GM21367 (cell line): Measurements from ENCODE around the gene BIRC2.
A peak's percentile ranks its signal among the peaks of the same experiment; 100 is the strongest.
"Not testable (repeated sequence)": the region's sequence is repeated elsewhere in the genome, so short reads cannot be mapped to it uniquely, and the experiment has no call there.

Source experiments
- ATAC-seq: cut with Tn5 transposase; IDR thresholded peaks from one replicate; pipeline ENCODE4 v1.9.1; 2021; ENCODE audit not compliant: unreplicated experiment

BIRC2 gene

DNA sequence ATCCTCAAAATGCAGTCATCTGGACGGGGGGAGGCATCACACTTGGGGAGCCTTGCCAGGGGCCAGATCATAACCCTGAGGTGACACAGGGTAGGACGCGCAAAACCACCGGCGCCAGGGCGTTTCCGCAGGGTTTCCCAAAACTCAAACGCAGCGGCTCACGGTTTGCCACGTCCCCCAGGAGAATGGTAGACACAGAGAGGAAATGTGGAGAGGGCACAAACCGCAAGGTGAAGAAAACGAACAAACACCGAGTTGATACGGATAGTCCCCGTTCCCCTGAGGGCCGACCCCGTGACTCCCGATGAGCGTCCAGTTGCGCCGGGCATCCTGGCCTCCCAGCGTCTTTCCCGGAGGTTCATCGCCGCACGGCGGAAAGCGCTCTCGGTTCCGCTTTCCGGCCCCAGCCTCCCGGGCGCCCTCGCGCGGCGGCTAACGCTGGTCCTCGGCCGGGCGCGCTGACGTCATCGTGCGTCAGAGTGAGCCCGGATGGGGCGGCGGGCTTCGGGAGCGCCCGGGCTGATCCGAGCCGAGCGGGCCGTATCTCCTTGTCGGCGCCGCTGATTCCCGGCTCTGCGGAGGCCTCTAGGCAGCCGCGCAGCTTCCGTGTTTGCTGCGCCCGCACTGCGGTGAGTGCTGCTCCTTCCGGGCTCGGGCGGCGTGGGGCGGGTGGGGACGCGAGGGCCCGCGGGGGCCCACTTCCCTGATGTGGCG lies at the start of gene BIRC2:
TSS of gene BIRC2 (plus strand) at position 467 of the 714 bp plus-strand sequence. CDS start 2,641 bp downstream, outside the sequence.
- peak; percentile 89 for ATAC-seq

DNA sequence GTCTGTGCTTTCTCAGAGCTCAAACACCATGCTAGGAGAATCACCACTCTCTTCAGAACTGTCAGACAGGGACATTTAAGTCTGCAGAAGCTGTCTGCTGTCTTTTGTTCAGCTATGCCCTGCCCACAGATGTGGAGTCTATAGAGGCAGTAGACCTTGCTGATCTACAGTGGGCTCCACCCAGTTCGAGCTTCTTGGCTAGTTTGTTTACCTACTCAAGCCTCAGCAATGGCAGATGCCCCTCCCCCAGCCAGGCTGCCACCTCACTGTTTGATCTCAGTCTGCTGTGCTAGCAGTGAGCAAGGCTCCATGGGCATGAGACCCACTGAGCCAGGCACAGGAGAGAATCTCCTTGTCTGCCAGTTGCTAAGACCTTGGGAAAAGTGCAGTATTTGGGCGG lies 46.2 kb upstream of the BIRC2 start:
- ATAC-seq = not testable (repeated sequence)

DNA sequence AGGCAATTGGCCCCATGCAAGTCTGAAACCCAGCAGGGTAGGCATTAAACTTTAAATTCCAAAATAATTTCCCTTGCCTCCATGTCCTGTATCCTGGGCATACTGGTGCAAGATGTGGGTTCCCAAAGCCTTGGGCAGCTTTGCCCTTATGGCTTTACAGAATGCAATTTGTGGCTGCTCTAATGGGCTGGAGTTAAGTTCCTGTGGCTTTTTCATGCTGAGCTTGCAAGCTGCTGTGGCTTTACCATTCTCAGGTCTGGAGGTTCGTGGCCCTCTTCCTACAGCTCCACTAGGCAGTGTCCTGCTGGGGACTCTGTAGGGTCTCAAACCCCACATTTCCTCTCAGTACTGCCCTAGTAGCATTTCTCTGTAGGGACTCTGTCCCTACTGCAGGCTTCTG lies 44.8 kb upstream of the BIRC2 start:
- ATAC-seq = no peak

DNA sequence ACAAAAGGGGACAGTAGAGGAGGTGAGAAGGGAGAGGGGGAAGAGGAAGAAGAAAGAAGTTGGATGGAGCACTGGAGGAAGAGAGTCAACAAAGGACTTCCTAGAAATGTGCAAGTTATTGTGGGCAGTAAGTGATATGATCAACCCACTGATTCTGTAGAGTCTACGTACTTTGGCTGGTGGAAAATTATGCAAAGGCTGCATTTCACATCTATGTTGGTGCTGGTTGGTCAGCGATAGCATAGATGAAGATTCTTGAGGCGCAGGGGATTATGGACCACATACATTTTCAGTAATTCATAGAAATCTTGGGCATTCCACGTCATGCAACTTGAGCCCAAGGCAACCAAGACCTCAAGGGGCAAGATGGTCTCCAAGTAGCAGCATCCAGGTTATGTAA lies 42.3 kb upstream of the BIRC2 start:
- ATAC-seq = no peak

DNA sequence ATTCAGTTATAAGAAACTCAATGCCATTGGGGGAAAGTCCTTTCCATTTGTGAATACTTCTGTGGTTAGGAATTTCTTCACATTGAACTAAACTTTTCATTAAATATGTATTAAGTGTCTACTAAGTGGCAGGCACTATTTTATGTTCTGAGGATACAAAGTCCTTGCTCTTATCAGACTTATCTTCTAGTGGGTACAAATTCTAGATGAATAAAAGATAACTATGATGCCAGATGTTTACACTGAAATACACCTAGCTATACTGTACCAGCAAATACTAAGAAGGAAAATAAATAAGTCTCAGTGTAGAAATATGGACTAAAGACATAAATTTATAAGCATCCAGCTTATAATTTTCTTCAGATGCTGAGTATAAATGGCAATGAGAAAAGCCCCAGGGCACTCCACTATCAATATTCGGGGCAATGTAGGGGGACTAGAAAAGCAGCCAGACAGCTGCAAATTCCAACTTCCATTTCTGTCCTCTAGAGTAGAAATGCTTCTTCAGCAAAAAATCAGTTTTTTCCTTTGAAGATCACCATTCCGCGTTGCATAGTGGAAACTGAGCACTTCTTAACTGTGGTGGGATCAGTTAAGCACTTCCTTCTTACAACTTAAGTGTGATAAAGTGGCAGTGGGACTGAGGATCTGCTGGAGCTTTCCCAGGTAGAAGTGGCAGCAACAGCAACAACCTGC lies 41.5 kb upstream of the BIRC2 start:
- no peak for ATAC-seq

DNA sequence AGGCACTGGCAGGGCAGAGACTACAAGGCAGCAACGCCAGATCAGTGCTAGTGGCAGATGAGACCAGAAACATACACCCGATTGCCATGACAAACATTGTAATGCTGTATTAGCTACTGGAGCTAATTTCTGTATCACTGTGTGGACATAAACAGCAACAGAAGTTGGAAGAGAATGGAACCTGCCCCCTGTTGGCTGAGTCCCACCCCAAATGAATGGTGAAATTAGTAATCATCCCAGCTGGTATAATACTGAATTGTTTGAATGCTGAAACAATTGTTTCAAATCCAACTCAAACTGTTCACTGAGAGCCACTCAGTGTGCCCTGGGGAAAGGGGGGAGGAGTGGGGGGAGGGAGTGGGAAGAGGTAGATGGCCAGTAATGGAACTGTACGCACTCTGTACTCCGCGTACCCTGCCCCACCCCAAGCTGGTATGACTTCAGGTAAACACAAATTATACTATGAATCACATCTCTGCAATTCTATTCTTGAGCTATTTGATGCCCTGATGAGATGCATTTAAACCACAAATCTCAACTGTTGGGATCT lies 40.9 kb upstream of the BIRC2 start:
- no peak for ATAC-seq

DNA sequence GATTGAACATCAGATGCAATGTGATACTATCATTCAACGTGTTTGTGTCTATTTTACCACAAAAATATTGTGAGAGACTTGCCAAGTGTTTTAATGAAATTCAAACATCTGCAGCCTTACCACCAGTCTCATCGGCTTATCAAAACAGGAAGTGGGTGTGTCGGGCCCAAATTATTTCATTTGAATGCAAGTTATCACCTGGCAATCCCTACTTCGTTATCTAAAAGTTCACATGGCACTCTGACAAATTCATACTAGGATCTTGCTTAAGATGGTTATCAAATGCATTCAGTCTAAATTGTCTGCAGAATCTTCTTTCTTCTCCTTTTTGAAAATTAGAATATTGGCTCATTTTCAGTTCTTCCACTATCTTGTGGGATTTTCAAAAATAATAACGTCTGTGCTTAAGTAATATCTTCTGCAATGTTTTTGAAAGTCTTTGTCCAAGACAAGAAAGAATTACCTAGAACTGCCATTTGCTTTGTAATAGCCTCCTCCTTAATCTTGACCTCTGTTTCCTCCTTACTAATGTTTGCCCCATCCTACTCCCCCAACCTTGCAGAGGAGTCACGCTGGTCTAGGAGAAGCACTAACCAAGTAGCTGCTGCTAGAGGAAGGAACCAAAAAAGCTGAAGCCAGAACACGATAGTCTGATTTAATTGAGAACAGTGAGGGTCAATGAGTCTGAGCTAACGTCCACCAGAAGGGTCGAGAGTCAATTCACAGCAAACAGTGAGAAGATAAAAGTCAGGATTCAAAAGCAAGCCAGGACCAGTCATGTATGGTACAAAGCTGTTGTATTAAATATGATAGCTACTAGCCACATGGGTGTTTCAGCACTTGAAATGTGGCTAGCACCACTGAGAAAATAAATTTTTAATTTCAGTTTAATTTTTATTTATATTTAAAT lies 39.9 kb upstream of the BIRC2 start:
- no peak for ATAC-seq

DNA sequence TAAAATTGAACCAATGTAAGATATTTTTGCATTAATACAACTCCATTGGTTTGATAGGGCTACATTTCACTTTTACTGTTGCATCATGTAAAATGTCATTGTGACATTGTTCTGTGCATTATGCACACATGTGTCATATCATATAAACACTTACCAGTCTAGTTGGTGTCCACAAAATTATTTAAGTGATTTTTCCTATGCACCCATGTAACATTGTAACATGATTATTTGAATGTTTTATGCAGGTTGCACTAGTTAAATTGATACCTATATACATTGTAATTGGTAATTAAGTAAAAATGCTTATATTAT lies 39.3 kb upstream of the BIRC2 start:
- no peak for ATAC-seq

DNA sequence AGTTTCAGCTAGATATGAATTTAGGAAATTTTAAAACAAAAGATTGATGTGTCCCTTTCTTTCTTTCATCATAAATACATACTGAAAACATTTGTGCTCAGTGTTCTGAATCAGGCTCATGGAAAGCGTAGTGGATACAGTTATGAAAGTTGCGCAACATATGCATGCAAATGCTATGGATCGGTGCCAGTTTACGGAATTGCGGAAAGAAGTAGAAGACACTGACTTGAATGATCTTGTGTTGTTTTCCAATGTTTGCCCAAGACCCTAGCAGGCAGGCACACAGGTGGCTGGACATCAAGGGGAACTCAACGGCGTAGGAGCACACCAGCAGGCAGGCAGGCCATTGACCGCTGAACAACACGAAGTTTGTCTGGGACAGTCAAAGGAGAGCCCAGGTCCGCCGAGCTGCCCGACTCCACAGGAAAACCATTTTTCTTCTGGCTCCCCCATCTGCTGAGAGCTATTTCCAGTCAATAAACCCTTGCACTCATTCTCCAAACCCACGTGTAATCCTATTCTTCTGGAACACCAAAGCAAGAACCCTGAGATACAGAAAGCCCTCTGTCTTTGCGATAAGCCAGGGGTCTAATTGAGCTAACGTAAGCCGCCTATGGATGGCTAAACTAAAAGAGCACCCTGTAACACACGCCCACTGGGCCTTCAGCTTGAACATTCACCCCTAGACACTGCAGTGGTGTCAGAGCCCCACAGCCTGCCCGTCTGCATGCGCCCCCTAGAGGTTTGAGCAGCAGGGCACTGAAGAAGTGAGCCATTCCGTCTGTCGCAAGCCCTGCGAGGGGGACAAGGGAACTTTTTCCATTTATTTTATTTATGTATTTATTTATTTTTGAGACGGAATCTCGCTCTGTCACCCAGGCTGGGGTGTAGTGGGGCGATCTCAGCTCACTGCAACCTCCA lies 37.1 kb upstream of the BIRC2 start:
- ATAC-seq = no peak

DNA sequence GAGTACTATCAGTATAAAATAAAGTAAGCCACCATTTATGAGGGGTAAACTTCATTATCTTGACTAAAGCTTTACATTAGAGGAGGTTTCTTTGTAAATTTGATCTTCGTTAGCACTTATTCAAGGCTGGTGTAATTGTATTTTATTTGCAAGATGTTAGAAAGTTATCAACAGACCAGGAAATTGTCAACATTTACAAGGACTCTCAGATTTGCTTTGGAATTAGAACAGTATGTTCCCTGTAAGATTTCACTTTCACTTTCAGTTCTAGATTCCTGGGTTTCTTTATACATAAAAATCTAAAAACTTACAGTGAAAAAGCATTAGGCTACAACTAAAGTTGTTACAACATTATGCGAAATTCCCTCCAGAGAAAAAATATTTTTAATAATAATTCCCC lies 34.3 kb upstream of the BIRC2 start:
- ATAC-seq = no peak

DNA sequence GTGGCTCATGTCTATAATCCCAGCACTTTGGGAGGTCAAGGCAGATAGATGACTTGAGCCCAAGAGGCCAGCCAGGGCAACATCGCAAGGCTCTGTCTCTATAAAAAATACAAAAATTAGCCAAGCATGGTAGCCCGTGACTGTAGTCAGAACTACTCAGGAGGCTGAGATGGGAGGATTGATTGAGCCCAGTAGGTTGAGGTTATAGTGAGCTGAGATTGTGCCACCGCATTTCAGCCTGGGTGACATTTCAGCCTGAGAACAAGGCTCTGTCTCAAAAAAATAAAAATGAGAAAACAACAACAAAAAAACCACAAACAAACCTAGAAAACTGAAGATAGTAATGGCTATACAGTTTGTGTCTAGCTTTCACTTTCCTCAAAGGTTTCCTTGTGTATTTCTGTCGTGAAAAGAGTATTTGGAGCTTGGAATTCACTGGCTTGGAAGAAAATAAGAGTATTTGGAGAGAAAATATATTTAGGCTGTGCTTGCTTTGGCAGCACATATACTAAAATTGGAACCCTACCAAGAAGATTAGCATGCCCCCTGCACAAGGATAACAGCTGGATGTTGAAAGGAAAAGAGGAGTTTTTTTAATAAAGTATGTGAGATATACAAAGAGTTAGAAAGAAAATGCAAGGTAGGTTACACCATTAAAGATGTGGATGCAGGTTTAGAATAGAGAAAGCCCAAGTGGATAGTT lies 33.6 kb upstream of the BIRC2 start:
- no peak for ATAC-seq

DNA sequence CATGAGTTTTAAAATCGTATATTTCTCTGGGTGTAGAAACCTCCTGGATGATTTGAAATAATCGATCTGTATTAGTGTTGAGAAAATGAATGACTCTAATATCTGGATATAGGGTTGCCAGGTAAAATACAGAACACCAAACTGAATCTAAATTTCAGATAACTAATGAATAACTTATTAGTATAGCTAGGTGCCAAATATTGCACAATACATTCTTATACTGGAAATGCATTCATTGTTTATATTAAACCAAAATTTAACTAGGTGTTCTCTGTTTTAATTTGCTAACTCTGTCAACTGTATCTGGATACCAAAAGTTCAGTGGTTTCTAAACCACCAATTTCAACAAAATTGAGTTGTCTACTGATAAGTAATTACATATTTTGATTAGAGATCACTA lies 32.2 kb upstream of the BIRC2 start:
- no peak for ATAC-seq

DNA sequence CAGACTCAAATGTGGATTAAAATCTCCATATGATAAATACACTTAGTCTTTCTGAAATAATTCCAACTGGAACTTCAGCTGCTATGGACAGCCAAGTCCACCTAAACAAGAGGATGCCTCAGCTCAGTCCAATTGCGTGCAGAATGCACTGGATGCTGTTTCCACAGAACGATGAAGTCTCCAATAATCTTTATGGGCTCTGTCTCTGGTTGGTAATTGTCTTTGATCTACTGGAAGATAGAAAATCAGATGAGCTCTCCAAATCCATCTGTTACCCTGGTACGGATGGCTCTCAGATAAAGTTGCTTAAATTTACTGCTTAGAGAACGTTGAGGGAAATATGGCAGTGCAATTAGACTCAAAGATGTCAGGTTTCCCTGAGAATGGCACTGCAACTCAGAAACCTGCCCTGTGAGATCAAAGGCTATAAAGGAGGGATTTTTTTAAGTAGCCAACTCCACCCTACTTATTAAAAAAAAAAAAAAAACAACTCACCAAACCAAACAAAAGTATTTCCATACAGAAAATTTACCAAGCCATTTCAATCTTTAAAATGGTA lies 30.6 kb upstream of the BIRC2 start:
- ATAC-seq = no peak

DNA sequence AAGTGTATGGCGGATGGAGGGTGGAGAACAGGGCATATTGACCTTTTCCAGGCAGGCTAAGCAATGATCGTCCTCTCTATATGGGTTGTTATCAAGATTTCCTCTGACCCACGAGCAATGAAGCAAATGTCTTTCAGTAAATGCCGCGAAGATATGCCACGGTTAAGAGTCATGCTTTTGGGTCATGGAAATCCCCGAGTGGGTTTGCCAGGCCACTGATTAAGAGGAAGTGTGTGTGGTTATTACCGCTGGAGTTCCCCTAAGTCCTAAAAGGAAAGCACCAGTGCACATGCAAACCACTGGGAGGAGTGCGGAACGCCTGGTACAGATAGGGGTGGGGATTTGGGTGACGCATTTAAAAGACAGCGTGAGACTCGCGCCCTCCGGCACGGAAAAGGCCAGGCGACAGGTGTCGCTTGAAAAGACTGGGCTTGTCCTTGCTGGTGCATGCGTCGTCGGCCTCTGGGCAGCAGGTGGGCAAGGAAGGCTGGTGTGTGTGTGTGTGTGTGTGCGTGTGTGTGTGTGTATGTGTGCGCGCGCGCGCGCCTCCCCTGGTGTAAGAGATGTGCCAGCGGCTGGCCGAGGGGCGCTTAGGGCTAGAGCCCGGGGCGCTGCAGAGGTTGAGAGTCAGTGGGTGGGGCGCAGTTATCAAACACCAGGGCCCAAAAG lies 29.8 kb upstream of the BIRC2 start, which contains the start of gene BIRC3:
TSS of gene BIRC3 (plus strand) at position 386 of the 669 bp plus-strand sequence. CDS start 7,026 bp downstream, outside the sequence.
- peak; percentile 82 for ATAC-seq

DNA sequence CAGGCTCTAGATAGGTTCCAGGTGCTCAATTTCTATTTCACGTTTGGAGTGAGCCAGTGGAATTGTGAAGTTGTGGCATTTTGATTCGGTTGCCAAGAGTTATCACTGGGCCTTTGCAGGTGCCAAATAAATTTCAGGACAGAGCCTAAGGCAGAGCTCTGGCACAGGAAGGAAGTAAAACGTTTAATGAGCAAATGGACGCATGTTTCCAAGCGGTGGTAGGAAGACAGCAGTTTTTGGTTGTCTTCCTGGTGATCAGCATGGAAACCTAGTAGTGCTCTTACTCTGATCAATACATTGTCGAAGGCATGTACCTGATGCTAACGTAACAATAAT lies 29.3 kb upstream of the BIRC2 start:
- ATAC-seq = no peak

DNA sequence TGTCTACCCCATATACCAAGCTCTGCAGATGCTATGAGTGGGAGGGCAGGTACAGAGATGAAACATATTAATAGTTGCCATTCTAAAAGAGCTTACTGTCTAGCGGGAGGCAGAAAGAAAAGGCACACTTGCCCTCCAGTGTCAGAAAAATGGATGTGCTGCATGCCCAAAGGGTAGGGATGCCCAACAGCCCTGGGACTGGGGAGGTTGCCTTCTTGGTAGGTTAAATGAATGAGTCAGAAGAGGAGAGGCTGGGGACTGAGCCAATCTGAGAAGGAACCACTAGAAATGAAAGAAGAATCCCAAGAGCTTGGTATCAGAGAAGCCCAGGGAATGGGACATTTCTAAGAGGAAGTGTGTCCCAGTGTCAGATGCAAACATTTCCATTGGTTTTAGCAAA lies 28.5 kb upstream of the BIRC2 start:
- ATAC-seq = no peak

DNA sequence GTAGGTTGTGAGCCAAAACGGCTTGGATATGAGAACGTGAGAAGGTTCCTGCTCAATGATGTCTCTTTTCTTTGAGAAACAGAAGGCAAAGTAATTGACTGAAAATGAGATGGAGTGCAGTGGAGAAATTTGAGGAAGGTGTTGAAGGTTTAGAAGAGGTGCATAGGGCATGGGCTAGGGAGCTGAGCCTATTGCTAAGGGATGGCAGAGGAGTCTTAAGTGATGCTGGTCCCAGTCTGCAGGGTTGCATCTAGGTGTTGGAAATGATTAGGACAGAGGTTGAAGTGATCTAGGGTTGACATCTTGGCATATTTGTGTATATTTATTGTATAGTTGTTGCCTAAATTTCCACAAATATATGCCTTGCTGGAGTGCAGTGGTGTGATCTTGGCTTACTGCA lies 27.5 kb upstream of the BIRC2 start:
- no peak for ATAC-seq

DNA sequence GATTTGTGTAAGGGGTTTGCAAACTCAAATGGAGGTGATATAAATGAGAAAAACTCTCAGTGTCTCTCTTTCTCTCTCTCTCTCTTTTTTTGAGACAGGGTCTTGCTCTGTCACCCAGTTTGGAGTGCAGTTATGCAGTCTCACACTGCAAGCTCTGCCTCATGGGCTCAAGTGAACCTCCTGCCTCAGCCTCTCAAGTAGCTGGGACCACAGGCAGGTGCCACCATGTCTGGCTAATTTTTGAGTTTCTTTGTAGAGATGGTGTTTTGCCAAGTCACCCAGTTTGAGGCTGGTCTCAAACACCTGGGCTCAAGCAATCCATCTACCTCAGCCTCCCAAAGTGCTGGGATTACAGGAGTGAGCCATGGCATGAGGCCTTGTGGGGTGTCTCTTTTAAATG lies 26.8 kb upstream of the BIRC2 start:
- no peak for ATAC-seq

DNA sequence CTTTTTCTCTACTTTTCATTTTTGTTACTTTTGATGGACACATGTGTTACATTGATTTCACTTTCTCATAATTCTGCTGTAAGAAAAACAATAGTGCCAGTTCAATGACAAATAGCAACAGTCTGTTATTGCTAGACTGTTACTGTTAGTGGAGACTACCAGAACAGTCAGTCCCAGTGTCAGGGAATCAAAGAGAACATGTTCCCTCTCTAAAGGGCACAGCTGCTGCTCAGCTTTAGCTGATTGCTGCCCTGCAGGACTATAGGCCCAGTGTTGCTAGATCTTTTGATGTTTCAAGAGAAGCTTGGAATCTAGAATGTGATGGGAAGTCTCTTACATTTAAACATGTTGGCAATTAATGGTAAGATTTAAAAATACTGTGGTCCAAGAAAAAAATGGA lies 26.3 kb upstream of the BIRC2 start:
- no peak for ATAC-seq
